NB4 (cell line): Measurements from ENCODE around the gene OVOL3.

ENCODE experiments used
- MYC ChIP-seq: IDR thresholded peaks from 2 replicates; pipeline ENCODE4 v1.6.1; 2011; ENCODE audit warnings: low read depth, low read length
- POLR2A ChIP-seq: IDR thresholded peaks from 2 replicates; pipeline ENCODE4 v1.6.1; 2011; ENCODE audit warnings: mild to moderate bottlenecking; ENCODE audit not compliant: insufficient read length; ENCODE audit errors: extremely low read depth
- TF ChIP-seq, protein P1 (sequence below): IDR thresholded peaks from one replicate; pipeline ENCODE4 v1.5.1; 2012; ENCODE audit warnings: low read depth, low read length
- TF ChIP-seq, protein P2 (sequence below): IDR thresholded peaks from 2 replicates; pipeline ENCODE4 v1.6.1; 2011; ENCODE audit warnings: low read depth, low read length

DNA sequence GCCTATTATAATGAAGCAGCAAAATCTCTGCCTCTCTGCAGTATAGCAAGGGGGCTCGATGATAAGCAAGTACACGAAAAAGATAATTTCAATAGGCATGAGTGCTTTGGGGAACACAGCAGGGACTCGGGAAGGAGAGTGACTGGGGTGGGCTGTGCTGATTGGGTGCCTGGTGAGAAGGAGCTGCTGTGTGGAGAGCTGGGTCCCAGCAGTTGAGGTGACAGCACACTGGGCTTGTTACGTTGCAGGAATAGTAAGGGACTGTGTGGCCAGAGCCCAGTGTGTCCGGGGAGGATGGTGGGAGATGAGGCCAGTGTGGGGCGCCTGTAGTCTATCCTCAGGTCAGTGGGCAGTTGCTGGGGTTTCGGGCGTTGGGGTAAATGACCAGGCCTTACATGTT lies 38.9 kb upstream of the OVOL3 start:
- TF ChIP-seq POLR2A = no peak
- TF ChIP-seq, protein P1, sequence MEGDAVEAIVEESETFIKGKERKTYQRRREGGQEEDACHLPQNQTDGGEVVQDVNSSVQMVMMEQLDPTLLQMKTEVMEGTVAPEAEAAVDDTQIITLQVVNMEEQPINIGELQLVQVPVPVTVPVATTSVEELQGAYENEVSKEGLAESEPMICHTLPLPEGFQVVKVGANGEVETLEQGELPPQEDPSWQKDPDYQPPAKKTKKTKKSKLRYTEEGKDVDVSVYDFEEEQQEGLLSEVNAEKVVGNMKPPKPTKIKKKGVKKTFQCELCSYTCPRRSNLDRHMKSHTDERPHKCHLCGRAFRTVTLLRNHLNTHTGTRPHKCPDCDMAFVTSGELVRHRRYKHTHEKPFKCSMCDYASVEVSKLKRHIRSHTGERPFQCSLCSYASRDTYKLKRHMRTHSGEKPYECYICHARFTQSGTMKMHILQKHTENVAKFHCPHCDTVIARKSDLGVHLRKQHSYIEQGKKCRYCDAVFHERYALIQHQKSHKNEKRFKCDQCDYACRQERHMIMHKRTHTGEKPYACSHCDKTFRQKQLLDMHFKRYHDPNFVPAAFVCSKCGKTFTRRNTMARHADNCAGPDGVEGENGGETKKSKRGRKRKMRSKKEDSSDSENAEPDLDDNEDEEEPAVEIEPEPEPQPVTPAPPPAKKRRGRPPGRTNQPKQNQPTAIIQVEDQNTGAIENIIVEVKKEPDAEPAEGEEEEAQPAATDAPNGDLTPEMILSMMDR = no peak
- TF ChIP-seq, protein P2, sequence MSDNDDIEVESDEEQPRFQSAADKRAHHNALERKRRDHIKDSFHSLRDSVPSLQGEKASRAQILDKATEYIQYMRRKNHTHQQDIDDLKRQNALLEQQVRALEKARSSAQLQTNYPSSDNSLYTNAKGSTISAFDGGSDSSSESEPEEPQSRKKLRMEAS = no peak
- TF ChIP-seq MYC = no peak
